Chondrocyte (in vitro differentiated cells): ENCODE data around the gene GTF2H4. TPM values are rescaled to one million over a fixed set of nuclear protein-coding genes. Genes with fewer than 3 reads are reported as not detected.

ENCODE experiments used
- DNase-seq: peaks from one replicate; pipeline ENCODE4 v3.0.0; 2021; ENCODE audit warnings: mixed read lengths, low spot score
- H3K27ac Mint-ChIP-seq: one replicate; pipeline ENCODE4 v1.8.0; 2021; ENCODE audit warnings: mild to moderate bottlenecking, moderate library complexity, mixed read lengths; ENCODE audit not compliant: unreplicated experiment
- H3K27me3 Mint-ChIP-seq: 2 replicates; pipeline ENCODE4 v1.8.0; 2021; ENCODE audit warnings: low read depth, mixed read lengths
- H3K36me3 Mint-ChIP-seq: 2 replicates; pipeline ENCODE4 v1.8.0; 2021; ENCODE audit warnings: low read depth, mixed read lengths
- H3K4me1 Mint-ChIP-seq: 2 replicates; pipeline ENCODE4 v1.8.0; 2021; ENCODE audit warnings: low read depth, mild to moderate bottlenecking, mixed read lengths
- H3K4me3 Mint-ChIP-seq: one replicate; pipeline ENCODE4 v1.8.0; 2021; ENCODE audit warnings: mild to moderate bottlenecking, moderate library complexity, mixed read lengths; ENCODE audit not compliant: unreplicated experiment
- H3K9me3 Mint-ChIP-seq: 2 replicates; pipeline ENCODE4 v1.8.0; 2021; ENCODE audit warnings: low read depth, mixed read lengths
- total RNA-seq: library from RNA; stranded (reverse); gene quantifications from 3 replicates; pipeline ENCODE4 v1.2.1, GENCODE V29; 2021
- TF ChIP-seq, protein P1 (sequence below): fragments of 200-600 bp; sonication (generic); IDR thresholded peaks from 2 replicates; pipeline ENCODE4 v1.5.0; 2021; ENCODE audit warnings: antibody characterized with exemption, mild to moderate bottlenecking, moderate library complexity

GTF2H4 gene
- total RNA-seq, 1 donor from 2014 or later = 39.5 TPM

- H3K4me1 Mint-ChIP-seq = peaks cover 42% of the 10 kb centered on the region
- no peak overlapping the region for H3K4me3 Mint-ChIP-seq
- TF ChIP-seq, protein P1, sequence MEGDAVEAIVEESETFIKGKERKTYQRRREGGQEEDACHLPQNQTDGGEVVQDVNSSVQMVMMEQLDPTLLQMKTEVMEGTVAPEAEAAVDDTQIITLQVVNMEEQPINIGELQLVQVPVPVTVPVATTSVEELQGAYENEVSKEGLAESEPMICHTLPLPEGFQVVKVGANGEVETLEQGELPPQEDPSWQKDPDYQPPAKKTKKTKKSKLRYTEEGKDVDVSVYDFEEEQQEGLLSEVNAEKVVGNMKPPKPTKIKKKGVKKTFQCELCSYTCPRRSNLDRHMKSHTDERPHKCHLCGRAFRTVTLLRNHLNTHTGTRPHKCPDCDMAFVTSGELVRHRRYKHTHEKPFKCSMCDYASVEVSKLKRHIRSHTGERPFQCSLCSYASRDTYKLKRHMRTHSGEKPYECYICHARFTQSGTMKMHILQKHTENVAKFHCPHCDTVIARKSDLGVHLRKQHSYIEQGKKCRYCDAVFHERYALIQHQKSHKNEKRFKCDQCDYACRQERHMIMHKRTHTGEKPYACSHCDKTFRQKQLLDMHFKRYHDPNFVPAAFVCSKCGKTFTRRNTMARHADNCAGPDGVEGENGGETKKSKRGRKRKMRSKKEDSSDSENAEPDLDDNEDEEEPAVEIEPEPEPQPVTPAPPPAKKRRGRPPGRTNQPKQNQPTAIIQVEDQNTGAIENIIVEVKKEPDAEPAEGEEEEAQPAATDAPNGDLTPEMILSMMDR = no peak
- peaks cover 36% of the 10 kb centered on the region for H3K36me3 Mint-ChIP-seq
- DNase-seq = no peak
- no peak overlapping the region for H3K27ac Mint-ChIP-seq
- H3K27me3 Mint-ChIP-seq = no peaks in the 10 kb centered on the region
- H3K9me3 Mint-ChIP-seq = no peaks in the 10 kb centered on the region
Observed at GRCh38 chr6:30890646-30891449, 17.2 kb upstream of the GTF2H4 start.

DNA sequence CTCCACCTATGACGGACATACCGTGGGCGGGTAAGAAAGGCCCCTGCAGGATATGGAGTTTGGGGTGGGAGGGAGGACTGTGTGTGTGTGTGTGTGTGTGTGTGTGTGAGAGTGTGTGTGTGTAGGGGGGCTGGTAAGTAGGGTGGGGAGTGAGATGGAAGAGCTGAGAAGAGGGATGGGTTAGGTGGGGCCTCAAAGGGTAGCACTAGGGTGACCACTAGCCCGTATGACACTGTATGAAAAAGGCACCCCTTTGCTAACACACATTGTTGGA lies 16.6 kb upstream of the GTF2H4 start:
- TF ChIP-seq, protein P1 = no peak
- H3K36me3 Mint-ChIP-seq = peaks cover 40% of the 10 kb centered on the region
- H3K9me3 Mint-ChIP-seq = no peaks in the 10 kb centered on the region
- H3K27ac Mint-ChIP-seq = no peak overlapping the region
- H3K4me1 Mint-ChIP-seq = peaks cover 37% of the 10 kb centered on the region
- no peak overlapping the region for H3K4me3 Mint-ChIP-seq
- H3K27me3 Mint-ChIP-seq = no peaks in the 10 kb centered on the region
- DNase-seq = no peak

DNA sequence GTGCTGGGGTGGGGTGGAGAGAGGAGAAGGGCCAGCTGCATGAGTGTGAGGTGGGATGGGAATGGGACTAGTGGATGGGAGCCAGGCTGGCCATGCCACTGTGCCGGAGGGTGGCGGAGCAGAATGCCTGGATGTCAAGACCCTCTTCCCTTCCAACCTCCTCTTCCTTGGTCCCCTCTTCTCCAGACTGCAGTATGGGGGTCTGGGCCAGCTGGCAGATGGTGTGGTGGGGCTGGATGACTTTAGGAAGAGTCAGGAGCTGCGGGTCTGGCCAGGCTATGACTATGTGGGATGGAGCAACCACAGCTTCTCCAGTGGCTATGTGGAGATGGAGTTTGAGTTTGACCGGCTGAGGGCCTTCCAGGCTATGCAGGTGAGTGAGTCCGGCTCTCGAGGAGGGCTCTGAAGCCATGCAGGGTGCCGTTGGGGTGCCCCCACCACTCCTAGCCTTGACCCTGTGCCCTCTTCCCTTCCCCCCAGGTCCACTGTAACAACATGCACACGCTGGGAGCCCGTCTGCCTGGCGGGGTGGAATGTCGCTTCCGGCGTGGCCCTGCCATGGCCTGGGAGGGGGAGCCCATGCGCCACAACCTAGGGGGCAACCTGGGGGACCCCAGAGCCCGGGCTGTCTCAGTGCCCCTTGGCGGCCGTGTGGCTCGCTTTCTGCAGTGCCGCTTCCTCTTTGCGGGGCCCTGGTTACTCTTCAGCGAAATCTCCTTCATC lies 16.0 kb upstream of the GTF2H4 start:
- no peaks in the 10 kb centered on the region for H3K9me3 Mint-ChIP-seq
- no peak for DNase-seq
- H3K27me3 Mint-ChIP-seq = no peaks in the 10 kb centered on the region
- H3K36me3 Mint-ChIP-seq = peaks cover 43% of the 10 kb centered on the region
- peak overlapping the region; percentile 51 for H3K27ac Mint-ChIP-seq
- H3K4me1 Mint-ChIP-seq = peaks cover 31% of the 10 kb centered on the region
- no peak overlapping the region for H3K4me3 Mint-ChIP-seq
- TF ChIP-seq, protein P1 = no peak

GRCh38 chr6:30893001-30893591 lies 14.9 kb upstream of the GTF2H4 start:
- H3K9me3 Mint-ChIP-seq = no peaks in the 10 kb centered on the region
- TF ChIP-seq, protein P1 = peak; percentile 46
- no peak overlapping the region for H3K27ac Mint-ChIP-seq
- peak; percentile 81 for DNase-seq
- no peaks in the 10 kb centered on the region for H3K27me3 Mint-ChIP-seq
- no peak overlapping the region for H3K4me3 Mint-ChIP-seq
- H3K4me1 Mint-ChIP-seq = peaks cover 22% of the 10 kb centered on the region
- peaks cover 46% of the 10 kb centered on the region for H3K36me3 Mint-ChIP-seq

DNA sequence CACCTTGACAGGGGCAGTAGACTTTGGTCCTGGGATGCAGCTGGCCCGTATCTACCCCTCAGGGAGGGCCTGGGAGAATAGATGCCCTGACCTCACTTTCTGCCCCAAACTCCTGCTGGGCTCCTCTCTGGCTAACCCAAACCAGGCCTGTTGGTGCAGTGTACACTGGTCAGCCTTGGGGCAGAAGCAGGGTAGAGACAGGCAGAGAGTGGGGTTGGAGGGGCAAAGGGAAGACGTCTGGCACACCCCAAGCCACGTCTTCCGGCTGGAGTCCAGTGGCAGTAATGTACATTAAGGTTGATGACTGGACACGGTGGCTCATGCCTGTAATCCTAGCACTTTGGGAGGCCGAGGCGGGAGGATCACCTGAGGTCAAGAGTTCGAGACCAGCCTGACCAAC lies 14.3 kb upstream of the GTF2H4 start:
- H3K36me3 Mint-ChIP-seq = peaks cover 50% of the 10 kb centered on the region
- H3K4me3 Mint-ChIP-seq = no peak overlapping the region
- no peak overlapping the region for H3K27ac Mint-ChIP-seq

More for the DNA sequence above, 14.3 kb upstream of the GTF2H4 start:
- H3K9me3 Mint-ChIP-seq = no peaks in the 10 kb centered on the region
- TF ChIP-seq, protein P1 = no peak
- DNase-seq = peak; percentile 48
- peaks cover 16% of the 10 kb centered on the region for H3K4me1 Mint-ChIP-seq
- H3K27me3 Mint-ChIP-seq = no peaks in the 10 kb centered on the region
